ENCODE measurements around the gene FBXW11. TPM values are rescaled to one million over a fixed set of nuclear protein-coding genes. Genes with fewer than 3 reads are reported as not detected.

The FBXW11 gene
- total RNA-seq, 1 donor from 2014 or later: 64.7 TPM

Other genes starting within 250 kb of the FBXW11 start
- not detected in 2 replicates for gene SMIM23, start 220.8 kb downstream of the FBXW11 start, total RNA-seq
- 59.8 and 60.2 TPM in 2 replicates for gene STK10, start 181.6 kb upstream of the FBXW11 start, total RNA-seq
- not detected in 2 replicates for gene EFCAB9, start 187.5 kb upstream of the FBXW11 start, total RNA-seq

Measured in astrocyte (in vitro differentiated cells and primary cell).